HG02759 (cell line): Measurements from ENCODE around the gene NKD1.

Source experiments
- ATAC-seq: cut with Tn5 transposase; IDR thresholded peaks from one replicate; pipeline ENCODE4 v1.9.1; 2021; ENCODE audit warnings: mild to moderate bottlenecking, moderate library complexity; ENCODE audit not compliant: unreplicated experiment

The NKD1 gene

GRCh38 chr16:50557046-50557445, 8.8 kb downstream of the NKD1 start:
- ATAC-seq: no peak

- no peak for ATAC-seq
Measured at GRCh38 chr16:50558913-50559312, 10.7 kb downstream of the NKD1 start.

DNA sequence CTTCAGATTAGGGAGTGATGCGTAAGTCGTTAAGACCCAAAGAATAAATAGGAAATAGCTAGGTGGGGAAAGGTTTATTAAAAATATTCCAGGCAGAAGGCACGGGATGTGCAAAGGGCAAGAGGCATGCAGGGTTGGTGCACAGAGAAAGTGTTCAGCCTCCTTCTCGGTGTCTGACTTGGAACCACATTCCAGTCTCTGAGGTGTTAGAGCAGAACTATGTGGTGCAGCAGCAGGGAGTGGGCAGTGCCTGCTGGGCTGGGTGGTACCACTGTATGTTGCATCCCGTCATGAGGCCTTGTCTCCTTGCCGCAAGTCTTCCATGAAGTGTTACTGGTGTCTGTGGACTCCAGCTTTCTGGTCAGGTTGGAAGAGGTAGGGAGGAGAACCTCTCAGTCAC, 11.1 kb downstream of the NKD1 start:
- no peak for ATAC-seq

- no peak for ATAC-seq
Measured at GRCh38 chr16:50559804-50560514, 11.8 kb downstream of the NKD1 start.

GRCh38 chr16:50560903-50561863, 13.0 kb downstream of the NKD1 start:
- no peak for ATAC-seq

- ATAC-seq: no peak
Measured at GRCh38 chr16:50562657-50563056, 14.5 kb downstream of the NKD1 start.

- no peak for ATAC-seq
Measured at GRCh38 chr16:50563989-50564388, 15.8 kb downstream of the NKD1 start.

GRCh38 chr16:50565428-50565827, 17.2 kb downstream of the NKD1 start:
- ATAC-seq: no peak

DNA sequence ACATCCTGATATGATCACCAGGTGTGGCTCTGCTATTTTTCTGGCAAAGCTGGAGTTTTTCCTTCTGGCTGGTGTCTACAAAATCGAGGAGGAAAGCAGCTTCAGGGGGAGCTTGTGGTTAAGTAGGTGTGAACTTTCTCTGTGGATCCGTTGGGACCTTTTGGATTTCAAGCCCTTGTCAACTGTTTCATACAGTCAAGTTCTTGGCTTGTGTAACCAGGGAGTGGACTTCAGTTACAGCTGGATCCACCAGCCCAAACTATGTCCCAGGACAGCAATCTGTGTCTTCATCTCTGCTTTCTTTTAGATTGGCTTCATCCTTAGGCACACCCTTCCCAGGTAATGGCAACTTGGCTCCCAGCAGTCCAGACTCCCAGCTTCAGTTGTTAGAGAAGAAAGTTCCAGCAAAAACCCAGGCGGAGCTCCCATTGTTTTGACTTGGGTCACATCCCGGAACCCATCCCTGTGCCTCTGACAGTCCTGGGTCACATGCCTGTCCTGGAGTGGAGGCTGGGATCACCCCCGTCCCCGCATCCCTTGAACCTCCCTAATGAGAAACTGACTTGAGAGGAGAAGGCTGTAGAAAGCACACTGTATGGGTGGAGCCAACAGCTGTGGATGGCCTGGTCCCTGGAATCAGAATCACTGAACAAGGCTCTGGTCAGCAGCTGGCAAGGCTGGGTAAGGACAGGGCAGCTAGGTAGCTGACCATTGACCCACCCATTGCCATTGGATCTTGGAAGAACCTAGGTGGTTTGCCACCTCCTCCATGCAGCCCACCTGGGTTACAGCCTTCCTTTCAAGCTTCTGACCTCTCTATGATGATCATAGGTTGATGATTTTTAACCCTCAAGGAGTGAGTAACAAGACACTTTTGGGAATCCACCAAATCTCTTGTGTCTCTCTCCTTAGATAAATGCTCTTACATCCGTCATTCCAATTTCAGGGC, 18.1 kb downstream of the NKD1 start:
- ATAC-seq: no peak

- no peak for ATAC-seq
Measured at GRCh38 chr16:50567651-50568050, 19.5 kb downstream of the NKD1 start.

DNA sequence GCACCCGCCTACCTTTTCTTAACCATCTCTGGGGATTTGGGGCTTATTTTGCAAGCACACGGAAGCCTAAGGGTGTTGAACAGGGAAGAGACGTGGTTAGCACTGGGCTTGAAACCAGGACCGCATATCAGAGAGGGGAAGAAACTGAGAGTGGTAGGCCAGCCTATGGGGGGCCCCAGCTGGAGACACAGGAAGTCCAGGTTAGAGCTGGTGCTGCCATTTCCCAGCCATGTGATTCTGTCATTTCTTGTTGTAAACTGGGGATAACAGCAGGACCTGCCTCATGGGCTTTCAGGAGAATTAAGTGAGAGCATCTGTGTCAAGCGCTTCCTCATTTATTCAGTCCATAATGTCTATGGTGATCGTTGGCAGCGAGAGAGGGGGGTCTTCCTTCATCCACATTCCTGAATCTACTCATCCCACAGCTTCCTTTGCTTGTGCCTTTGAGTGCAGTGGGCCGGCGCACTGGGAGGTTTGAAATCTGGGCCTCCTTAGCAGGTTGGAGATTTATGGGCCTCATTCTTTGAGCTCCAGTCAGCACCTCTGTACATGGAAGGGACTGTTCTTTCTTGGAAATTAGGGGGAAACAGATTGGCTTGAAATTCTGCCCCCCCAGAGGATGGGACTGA, 20.1 kb downstream of the NKD1 start:
- ATAC-seq: no peak

- ATAC-seq: no peak
Measured at GRCh38 chr16:50570354-50570753, 22.2 kb downstream of the NKD1 start.

DNA sequence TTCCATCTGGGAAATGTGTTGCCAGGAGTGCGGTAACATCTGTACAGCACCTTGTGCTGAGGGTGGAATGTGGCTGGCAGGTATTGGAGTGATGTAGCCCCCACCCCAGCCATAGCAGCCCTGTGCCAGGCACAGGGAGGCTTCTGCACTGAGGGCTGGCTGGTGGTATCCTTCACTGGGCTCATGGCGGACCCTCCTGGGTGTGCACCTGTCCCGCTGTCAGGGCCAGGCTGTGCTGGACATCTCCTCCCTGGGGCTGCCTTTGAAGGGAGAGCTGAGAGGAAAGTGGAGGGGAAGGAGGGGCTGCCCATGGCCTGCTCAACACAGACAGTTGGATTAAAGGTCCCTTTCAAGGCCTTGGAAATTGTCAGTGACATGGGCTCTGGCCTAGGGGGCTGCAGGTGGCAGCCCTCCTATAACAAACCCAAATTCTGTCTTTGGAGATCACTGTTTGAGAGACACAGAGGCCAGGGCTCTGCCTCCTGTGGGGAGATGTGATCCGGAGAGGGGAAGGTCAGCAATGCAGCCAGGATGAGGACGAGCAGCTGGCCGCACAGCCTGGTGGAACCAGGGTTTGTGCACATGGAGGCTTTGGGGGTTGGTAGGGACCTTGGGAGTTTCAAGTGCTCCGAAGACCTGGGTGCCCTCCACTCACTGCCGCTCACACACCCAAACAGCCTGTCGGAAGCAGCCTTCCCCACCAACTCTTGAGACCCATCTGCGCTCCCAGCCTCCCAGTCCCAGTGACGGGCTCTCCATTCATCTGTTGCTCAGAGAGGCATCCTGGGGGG, 22.8 kb downstream of the NKD1 start:
- no peak for ATAC-seq

DNA sequence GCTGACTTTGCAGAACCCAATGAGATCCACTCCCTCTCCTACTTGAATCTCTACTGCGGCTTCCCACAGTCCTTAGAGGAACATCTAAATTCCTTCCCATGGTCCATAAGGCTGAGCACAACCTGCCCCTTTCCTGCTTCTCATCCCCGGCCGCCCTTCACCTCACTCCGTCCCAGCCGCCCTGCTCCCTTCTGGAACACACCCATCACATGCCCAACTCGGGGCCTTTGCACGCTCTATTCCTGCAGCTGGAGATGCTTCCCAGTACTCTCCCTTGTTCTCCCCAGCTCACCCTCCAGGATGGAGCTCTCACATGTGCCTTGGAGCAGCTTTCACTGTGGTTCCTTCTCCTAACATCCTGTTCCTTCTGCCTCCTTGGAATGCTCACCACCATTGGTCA, 23.6 kb downstream of the NKD1 start:
- no peak for ATAC-seq

GRCh38 chr16:50572700-50573099, 24.5 kb downstream of the NKD1 start:
- ATAC-seq: no peak

DNA sequence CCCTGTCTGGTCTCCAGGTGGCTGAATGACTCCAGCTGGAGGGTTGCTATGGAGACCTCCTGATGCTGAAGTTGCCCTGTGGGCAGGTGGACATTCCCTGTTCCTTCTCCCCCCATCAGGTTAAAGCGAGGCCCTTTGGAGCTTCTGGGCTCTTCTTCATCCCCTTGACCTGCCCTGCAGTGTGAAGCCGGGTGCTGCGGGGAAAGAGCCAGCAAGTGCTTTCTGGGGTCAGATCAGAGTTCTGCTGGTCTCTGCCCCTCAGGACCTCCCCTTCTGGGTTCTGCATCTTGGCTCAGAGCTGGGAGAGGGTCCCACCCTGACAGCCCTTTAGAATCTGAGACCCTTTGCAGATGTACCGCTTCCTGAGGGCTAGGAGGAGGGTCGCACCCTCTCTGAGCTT, 25.1 kb downstream of the NKD1 start:
- no peak for ATAC-seq

DNA sequence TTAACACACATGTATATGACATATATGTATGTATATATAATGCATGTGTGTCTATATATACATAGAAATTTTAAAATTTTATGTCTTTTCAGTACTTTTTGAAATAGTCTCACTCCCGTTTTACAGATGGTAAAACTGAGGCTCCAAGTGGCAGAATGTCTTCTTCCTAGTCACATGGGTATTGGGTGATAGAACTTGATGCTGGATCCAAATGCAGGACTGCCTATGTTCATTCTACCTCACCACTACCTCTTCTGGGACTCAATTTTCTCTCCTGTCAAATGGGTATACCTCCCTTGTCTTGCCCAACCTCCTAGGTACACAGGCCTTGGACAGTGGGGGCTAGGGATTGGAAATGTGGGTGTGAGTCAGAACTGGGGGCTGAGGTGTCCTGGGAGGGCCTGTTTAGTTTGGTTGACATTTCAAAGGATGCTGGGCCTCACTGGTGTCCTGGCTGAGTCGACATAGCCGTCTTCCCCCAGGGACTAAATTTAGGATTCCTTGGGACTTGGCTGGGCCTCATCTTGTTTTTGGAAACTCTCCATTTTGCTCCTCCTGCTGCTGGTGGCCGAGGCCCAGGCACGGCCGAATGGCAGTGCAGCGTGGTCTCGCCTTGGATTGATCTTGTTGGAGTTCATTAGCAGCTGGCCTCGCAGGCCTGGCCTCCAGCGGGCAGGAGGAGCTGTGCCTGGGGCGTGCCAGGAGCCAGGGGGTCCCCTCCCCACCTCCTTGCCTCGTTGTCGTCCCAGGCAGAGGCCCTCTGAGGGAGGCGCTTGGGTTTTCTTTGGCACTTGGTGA, 25.9 kb downstream of the NKD1 start:
- no peak for ATAC-seq

- ATAC-seq: no peak
Measured at GRCh38 chr16:50574745-50575136, 26.5 kb downstream of the NKD1 start.

- ATAC-seq: no peak
Measured at GRCh38 chr16:50575743-50576142, 27.5 kb downstream of the NKD1 start.
